Neural cell (in vitro differentiated cells): ENCODE data around the gene SOS1.

Source experiments
- CTCF ChIP-seq: fragments of 450-650 bp; IDR thresholded peaks from 2 replicates; pipeline ENCODE4 v1.5.1; 2014; ENCODE audit warnings: antibody characterized with exemption, mild to moderate bottlenecking, moderate library complexity; ENCODE audit not compliant: poor library complexity, severe bottlenecking
- EZH2 ChIP-seq: fragments of 200-600, 300-800 bp; shearing (Covaris generic), sonication (generic); IDR thresholded peaks from 2 replicates; pipeline ENCODE4 v1.6.1; 2014; ENCODE audit warnings: antibody characterized with exemption, low read length, borderline replicate concordance, mild to moderate bottlenecking; ENCODE audit not compliant: insufficient read depth, poor library complexity, severe bottlenecking
- POLR2AphosphoS5 ChIP-seq: IDR thresholded peaks from 2 replicates; pipeline ENCODE4 v1.6.1; 2012
- TAF1 ChIP-seq: IDR thresholded peaks from 2 replicates; pipeline ENCODE4 v1.6.1; 2012; ENCODE audit warnings: low read depth

DNA sequence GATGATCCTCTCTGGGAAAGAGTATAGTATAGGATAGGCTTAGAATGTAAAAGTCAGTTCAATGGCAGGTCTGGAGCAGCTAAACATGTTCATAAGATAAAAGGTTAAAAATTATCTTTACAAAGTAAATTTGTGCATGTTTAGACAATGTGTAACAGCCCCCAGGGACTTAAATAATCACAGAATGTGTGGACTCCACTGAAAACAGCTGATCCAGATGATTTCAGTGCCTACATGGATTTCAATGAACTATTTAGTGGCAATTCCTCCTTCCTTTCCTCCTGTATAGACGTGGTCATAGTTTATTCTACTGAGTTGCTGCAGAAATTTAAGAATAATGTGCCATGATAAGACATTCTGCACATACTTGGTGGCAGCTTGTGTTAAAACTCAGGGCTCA, 188.3 kb downstream of the SOS1 start:
- TF ChIP-seq CTCF (no peak), EZH2 (no peak), TAF1 (no peak), POLR2AphosphoS5 (no peak)
